ENCODE measurements around the gene PRDX6.

Gene PRDX6

GRCh38 chr1:173478094-173478674 lies 1.0 kb downstream of the PRDX6 start:
- Histone ChIP-seq H3K79me2 (ENCODE audit: low read length) (peaks cover 37% of the 10 kb centered on the region), H3K9ac (ENCODE audit: low read length) (peak overlapping the region; percentile 82), H3F3A (ENCODE audit: insufficient read depth, low read length) (peaks cover 4% of the 10 kb centered on the region; the same call in 1 of the 2 replicates), H3K4me1 (ENCODE audit: low read length) (peaks cover 38% of the 10 kb centered on the region), H3K27ac (ENCODE audit: low read length) (no peak overlapping the region), H3K36me3 (replicated peaks; ENCODE audit: insufficient read depth, low read length) (no peaks in the 10 kb centered on the region), H3K9me3 (replicated peaks; ENCODE audit: insufficient read depth, low read length) (no peaks in the 10 kb centered on the region), H3K27me3 (replicated peaks; ENCODE audit: insufficient read depth, low read length) (no peaks in the 10 kb centered on the region), H2AFZ (ENCODE audit: low read length) (peak overlapping the region; percentile 97), H3K4me2 (ENCODE audit: low read depth, low read length) (peak overlapping the region; percentile 83), H4K20me1 (ENCODE audit: insufficient read depth, low read length) (no peaks in the 10 kb centered on the region), H3K4me3 (ENCODE audit: low read length) (peak overlapping the region; percentile 95), H3K9me2 (replicated peaks; ENCODE audit: insufficient read depth, low read length) (no peaks in the 10 kb centered on the region)
- TF ChIP-seq CTCF (IDR thresholded peaks at IDR 0.05; ENCODE audit: low read length) (no peak), EZH2phosphoT487 (IDR thresholded peaks at IDR 0.05; ENCODE audit: low read length) (no peak), EZH2 (optimal IDR thresholded peaks at IDR 0.05; ENCODE audit: low read depth, low read length) (no peak)
- peak; percentile 31 for DNase-seq

- Histone ChIP-seq H2AFZ (ENCODE audit: low read length) (no peak overlapping the region), H3K27ac (ENCODE audit: low read length) (no peak overlapping the region), H3K27me3 (replicated peaks; ENCODE audit: insufficient read depth, low read length) (no peaks in the 10 kb centered on the region), H4K20me1 (ENCODE audit: insufficient read depth, low read length) (no peaks in the 10 kb centered on the region), H3F3A (ENCODE audit: insufficient read depth, low read length) (peaks cover 4% of the 10 kb centered on the region; the same call in 1 of the 2 replicates), H3K4me1 (ENCODE audit: low read length) (peaks cover 38% of the 10 kb centered on the region), H3K9me2 (replicated peaks; ENCODE audit: insufficient read depth, low read length) (no peaks in the 10 kb centered on the region), H3K4me3 (ENCODE audit: low read length) (no peak overlapping the region), H3K36me3 (replicated peaks; ENCODE audit: insufficient read depth, low read length) (peaks cover 4% of the 10 kb centered on the region; the same call in 1 of the 2 replicates), H3K9ac (ENCODE audit: low read length) (no peak overlapping the region), H3K79me2 (ENCODE audit: low read length) (peaks cover 37% of the 10 kb centered on the region), H3K9me3 (replicated peaks; ENCODE audit: insufficient read depth, low read length) (no peaks in the 10 kb centered on the region), H3K4me2 (ENCODE audit: low read depth, low read length) (0 out of 2 replicates have a peak overlapping the region, but pooled peaks have one; percentile 6)
- no peak for TF ChIP-seq CTCF (IDR thresholded peaks at IDR 0.05; ENCODE audit: low read length)
- no peak for TF ChIP-seq EZH2phosphoT487 (IDR thresholded peaks at IDR 0.05; ENCODE audit: low read length)
- TF ChIP-seq EZH2 (optimal IDR thresholded peaks at IDR 0.05; ENCODE audit: low read depth, low read length) = no peak
- no peak for DNase-seq
Measured at GRCh38 chr1:173479649-173480048, 2.5 kb downstream of the PRDX6 start.

GRCh38 chr1:173481195-173481772 lies 4.1 kb downstream of the PRDX6 start:
- TF ChIP-seq EZH2phosphoT487 (IDR thresholded peaks at IDR 0.05; ENCODE audit: low read length) (no peak), EZH2 (optimal IDR thresholded peaks at IDR 0.05; ENCODE audit: low read depth, low read length) (no peak), CTCF (IDR thresholded peaks at IDR 0.05; ENCODE audit: low read length) (no peak)
- H3K4me1 ChIP-seq (ENCODE audit: low read length) = peaks cover 31% of the 10 kb centered on the region
- no peak overlapping the region for H3K9ac ChIP-seq (ENCODE audit: low read length)
- no peaks in the 10 kb centered on the region for H4K20me1 ChIP-seq (ENCODE audit: insufficient read depth, low read length)
- no peaks in the 10 kb centered on the region for H3K27me3 ChIP-seq (replicated peaks; ENCODE audit: insufficient read depth, low read length)
- H3K4me2 ChIP-seq (ENCODE audit: low read depth, low read length) = no peak overlapping the region
- peaks cover 4% of the 10 kb centered on the region; the same call in 1 of the 2 replicates for H3F3A ChIP-seq (ENCODE audit: insufficient read depth, low read length)
- H3K4me3 ChIP-seq (ENCODE audit: low read length) = no peak overlapping the region
- peaks cover 5% of the 10 kb centered on the region for H3K36me3 ChIP-seq (replicated peaks; ENCODE audit: insufficient read depth, low read length)
- DNase-seq = no peak
- H3K27ac ChIP-seq (ENCODE audit: low read length) = no peak overlapping the region
- H3K9me2 ChIP-seq (replicated peaks; ENCODE audit: insufficient read depth, low read length) = no peaks in the 10 kb centered on the region
- H2AFZ ChIP-seq (ENCODE audit: low read length) = no peak overlapping the region
- no peaks in the 10 kb centered on the region for H3K9me3 ChIP-seq (replicated peaks; ENCODE audit: insufficient read depth, low read length)
- peaks cover 32% of the 10 kb centered on the region for H3K79me2 ChIP-seq (ENCODE audit: low read length)
